Suprapubic skin (tissue), 3 donors: ENCODE data around the gene PRDM5.

Source experiments
- EP300 ChIP-seq: sonication (generic); formaldehyde crosslinking; IDR thresholded peaks from one replicate; pipeline ENCODE4 v1.6.1; 2017; ENCODE audit warnings: antibody characterized with exemption
- POLR2A ChIP-seq, 2 donors: fragments of 450-650 bp; IDR thresholded peaks; one replicate each; pipeline ENCODE4 v1.6.1; 2017; ENCODE audit warnings: antibody characterized with exemption in 2 of 2, mild to moderate bottlenecking in 2 of 2, moderate library complexity in 2 of 2
- TF ChIP-seq, protein P1 (sequence below), 2 donors: fragments of 200-600 bp in 1 of 2; fragments of 450-650 bp in 1 of 2; sonication (generic) in 1 of 2; IDR thresholded peaks; one replicate each; pipeline ENCODE4 v1.5.1; 2016 to 2019; ENCODE audit warnings: antibody characterized with exemption in 2 of 2, mild to moderate bottlenecking in 1 of 2, moderate library complexity in 1 of 2

- no peak for TF ChIP-seq EP300
- TF ChIP-seq, protein P1, sequence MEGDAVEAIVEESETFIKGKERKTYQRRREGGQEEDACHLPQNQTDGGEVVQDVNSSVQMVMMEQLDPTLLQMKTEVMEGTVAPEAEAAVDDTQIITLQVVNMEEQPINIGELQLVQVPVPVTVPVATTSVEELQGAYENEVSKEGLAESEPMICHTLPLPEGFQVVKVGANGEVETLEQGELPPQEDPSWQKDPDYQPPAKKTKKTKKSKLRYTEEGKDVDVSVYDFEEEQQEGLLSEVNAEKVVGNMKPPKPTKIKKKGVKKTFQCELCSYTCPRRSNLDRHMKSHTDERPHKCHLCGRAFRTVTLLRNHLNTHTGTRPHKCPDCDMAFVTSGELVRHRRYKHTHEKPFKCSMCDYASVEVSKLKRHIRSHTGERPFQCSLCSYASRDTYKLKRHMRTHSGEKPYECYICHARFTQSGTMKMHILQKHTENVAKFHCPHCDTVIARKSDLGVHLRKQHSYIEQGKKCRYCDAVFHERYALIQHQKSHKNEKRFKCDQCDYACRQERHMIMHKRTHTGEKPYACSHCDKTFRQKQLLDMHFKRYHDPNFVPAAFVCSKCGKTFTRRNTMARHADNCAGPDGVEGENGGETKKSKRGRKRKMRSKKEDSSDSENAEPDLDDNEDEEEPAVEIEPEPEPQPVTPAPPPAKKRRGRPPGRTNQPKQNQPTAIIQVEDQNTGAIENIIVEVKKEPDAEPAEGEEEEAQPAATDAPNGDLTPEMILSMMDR (IDR thresholded peaks at IDR 0.05): no peak
- no peak for TF ChIP-seq POLR2A (IDR thresholded peaks at IDR 0.05)
Observed at GRCh38 chr4:120963449-120963848, 40.9 kb upstream of the PRDM5 start.
